CD4-positive, alpha-beta T cell (primary cell): ENCODE results near the gene CLDN11. TPM values are rescaled to one million over a fixed set of nuclear protein-coding genes. Genes with fewer than 3 reads are reported as not detected.

Source experiments
- ATAC-seq: fragments of 200-7000 bp; cut with Tn5 transposase; one replicate; pipeline ENCODE4 v1.10.0; 2022; ENCODE audit warnings: mild to moderate bottlenecking; ENCODE audit not compliant: poor library complexity
- CTCF ChIA-PET: fragments of 350-600 bp; sonication (Branson Sonifier 250); formaldehyde crosslinking; loops from one replicate; lab custom pipeline; 2021; ENCODE audit warnings: antibody characterized with exemption, inconsistent platforms; lab: Charles Lee
- POLR2A ChIA-PET: fragments of 350-600 bp; sonication (Branson Sonifier 250); formaldehyde crosslinking; loops from one replicate; lab custom pipeline; 2021; ENCODE audit warnings: antibody characterized with exemption, inconsistent platforms; lab: Charles Lee
- DNase-seq, 14 experiments: peaks; one replicate each; pipeline ENCODE4 v3.0.0-alpha.2; 2013 to 2020; ENCODE audit warnings: mixed read lengths in 2 of 14
- H3K27ac ChIP-seq, 2 donors: one replicate each; pipeline versions ENCODE4 v1.5.1 to v1.7.0; 2013; ENCODE audit warnings: low read length in 2 of 2, low read depth in 1 of 2, mild to moderate bottlenecking in 1 of 2
- H3K27me3 ChIP-seq, 2 experiments: 1 replicate in 1 of 2; 2 replicates in 1 of 2; pipeline versions ENCODE4 v1.6.1 to v1.7.0; 2013; ENCODE audit warnings: low read length in 2 of 2, control low read depth in 1 of 2, mild to moderate bottlenecking in 1 of 2, moderate library complexity in 1 of 2; ENCODE audit not compliant: insufficient read depth in 2 of 2, control insufficient read depth in 1 of 2
- H3K36me3 ChIP-seq: one replicate; pipeline ENCODE4 v1.6.1; 2013; ENCODE audit warnings: low read length, control low read depth; ENCODE audit not compliant: insufficient read depth
- H3K4me1 ChIP-seq: one replicate; pipeline ENCODE4 v1.6.1; 2013; ENCODE audit warnings: low read length, control low read depth; ENCODE audit not compliant: insufficient read depth
- H3K4me3 ChIP-seq: one replicate; pipeline ENCODE4 v1.5.1; 2013; ENCODE audit warnings: mild to moderate bottlenecking, low read length, moderate library complexity
- H3K9me3 ChIP-seq, 2 experiments: 1 replicate in 1 of 2; 2 replicates in 1 of 2; pipeline versions ENCODE4 v1.6.1 to v1.7.0; 2013; ENCODE audit warnings: low read length in 2 of 2, mild to moderate bottlenecking in 2 of 2, control low read depth in 1 of 2, moderate library complexity in 1 of 2; ENCODE audit not compliant: control insufficient read depth in 1 of 2, insufficient read depth in 1 of 2
- H3K27ac Mint-ChIP-seq: one replicate; pipeline ENCODE4 v1.8.0; 2020; ENCODE audit warnings: mixed read lengths
- H3K27me3 Mint-ChIP-seq: one replicate; pipeline ENCODE4 v1.8.0; 2021; ENCODE audit warnings: mixed read lengths
- H3K36me3 Mint-ChIP-seq: one replicate; pipeline ENCODE4 v1.8.0; 2021; ENCODE audit warnings: low read depth, mixed read lengths
- H3K4me1 Mint-ChIP-seq: one replicate; pipeline ENCODE4 v1.8.0; 2021; ENCODE audit warnings: low read depth, mixed read lengths
- H3K4me3 Mint-ChIP-seq: one replicate; pipeline ENCODE4 v1.8.0; 2020; ENCODE audit warnings: mild to moderate bottlenecking, mixed read lengths
- H3K9me3 Mint-ChIP-seq: one replicate; pipeline ENCODE4 v1.8.0; 2020; ENCODE audit warnings: mixed read lengths
- intact Hi-C, 2 experiments: fragments of 100-400 bp; cut with DNase I in 1 of 2; cut with micrococcal nuclease in 1 of 2; formaldehyde crosslinking; loops; one replicate each; pipeline versions ENCODE4 v1.15.1 to v1.9.0; 2023 to 2025; cut with DNase I, micrococcal nuclease
- total RNA-seq, 174 experiments: library from RNA in 2 of 174; stranded (reverse) in 2 of 174; gene quantifications; one replicate each; pipeline ENCODE4 v1.2.3 and lab custom pipeline; 2021 to 2026
- TF ChIP-seq, protein P1 (sequence below): fragments of 200-600 bp; IDR thresholded peaks from one replicate; pipeline ENCODE4 v1.8.0; 2022; ENCODE audit warnings: antibody characterized with exemption, mild to moderate bottlenecking

CLDN11 gene
- total RNA-seq, 2 experiments from 2014 or later: not detected

DNA sequence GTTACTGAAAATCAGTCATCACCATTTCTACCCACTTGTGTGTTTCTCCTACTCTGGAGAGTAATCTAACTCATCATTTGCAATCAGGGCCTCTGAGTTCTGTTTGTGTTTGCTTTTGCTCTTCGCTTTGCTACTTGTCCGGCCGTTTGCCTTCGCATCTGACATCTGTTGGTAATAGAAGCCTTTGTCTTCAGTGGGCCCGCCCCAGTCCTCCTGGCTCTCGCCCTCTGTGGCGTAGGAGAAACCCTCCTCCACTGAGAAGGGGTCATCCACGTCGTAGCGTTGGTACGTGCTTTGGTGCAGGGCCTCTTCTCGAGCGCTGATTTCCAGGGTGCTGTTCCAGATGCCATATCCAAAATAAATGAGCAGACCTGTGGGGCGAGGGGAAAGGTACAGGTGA lies 48.3 kb downstream of the CLDN11 start:
- TF ChIP-seq, protein P1, sequence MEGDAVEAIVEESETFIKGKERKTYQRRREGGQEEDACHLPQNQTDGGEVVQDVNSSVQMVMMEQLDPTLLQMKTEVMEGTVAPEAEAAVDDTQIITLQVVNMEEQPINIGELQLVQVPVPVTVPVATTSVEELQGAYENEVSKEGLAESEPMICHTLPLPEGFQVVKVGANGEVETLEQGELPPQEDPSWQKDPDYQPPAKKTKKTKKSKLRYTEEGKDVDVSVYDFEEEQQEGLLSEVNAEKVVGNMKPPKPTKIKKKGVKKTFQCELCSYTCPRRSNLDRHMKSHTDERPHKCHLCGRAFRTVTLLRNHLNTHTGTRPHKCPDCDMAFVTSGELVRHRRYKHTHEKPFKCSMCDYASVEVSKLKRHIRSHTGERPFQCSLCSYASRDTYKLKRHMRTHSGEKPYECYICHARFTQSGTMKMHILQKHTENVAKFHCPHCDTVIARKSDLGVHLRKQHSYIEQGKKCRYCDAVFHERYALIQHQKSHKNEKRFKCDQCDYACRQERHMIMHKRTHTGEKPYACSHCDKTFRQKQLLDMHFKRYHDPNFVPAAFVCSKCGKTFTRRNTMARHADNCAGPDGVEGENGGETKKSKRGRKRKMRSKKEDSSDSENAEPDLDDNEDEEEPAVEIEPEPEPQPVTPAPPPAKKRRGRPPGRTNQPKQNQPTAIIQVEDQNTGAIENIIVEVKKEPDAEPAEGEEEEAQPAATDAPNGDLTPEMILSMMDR: no peak
- H3K27me3 ChIP-seq: peaks cover 4 to 6% of the 10 kb centered on the region in 2 experiments
- no peak overlapping the region for H3K4me3 ChIP-seq
- Mint-ChIP-seq H3K9me3 (no peaks in the 10 kb centered on the region), H3K27me3 (peaks cover 52% of the 10 kb centered on the region), H3K4me1 (no peaks in the 10 kb centered on the region), H3K36me3 (no peaks in the 10 kb centered on the region), H3K4me3 (no peak overlapping the region), H3K27ac (no peak overlapping the region)
- DNase-seq (no peak), ATAC-seq (no peak)
- no peak overlapping the region for H3K27ac ChIP-seq
- H3K36me3 ChIP-seq: no peaks in the 10 kb centered on the region
- intact Hi-C loops: no loop called here
- no peaks in the 10 kb centered on the region for H3K4me1 ChIP-seq
- CTCF ChIA-PET: no interaction called here
- POLR2A ChIA-PET: no interaction called here
- no peaks in the 10 kb centered on the region for H3K9me3 ChIP-seq

DNA sequence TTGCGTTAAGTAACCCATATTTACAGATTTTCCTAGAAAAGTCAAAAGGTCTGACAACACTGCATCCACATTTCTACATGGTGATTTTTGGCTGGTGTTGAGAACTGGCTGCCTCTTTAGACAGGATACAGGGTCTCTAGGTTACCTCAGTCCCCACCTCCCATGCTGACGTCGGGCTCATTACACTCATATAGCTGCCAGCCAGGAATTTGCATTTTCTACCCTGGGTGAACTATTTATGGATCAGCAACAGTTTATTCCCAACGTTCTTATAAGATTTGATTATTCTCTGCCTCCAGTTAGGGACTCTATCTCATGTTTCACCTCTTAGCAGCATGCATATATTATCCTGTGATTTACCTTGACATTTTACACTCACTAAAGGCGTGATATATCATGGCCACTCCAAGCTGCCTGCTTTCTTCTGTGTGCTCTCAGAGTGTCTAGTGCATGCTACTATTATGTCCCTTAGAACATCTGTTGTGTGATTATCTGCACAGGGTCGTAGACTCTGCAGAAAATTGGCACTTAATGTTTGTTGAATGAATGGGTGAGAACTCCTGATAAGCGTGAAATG lies 49.0 kb downstream of the CLDN11 start:
- Mint-ChIP-seq H3K9me3 (no peaks in the 10 kb centered on the region), H3K36me3 (no peaks in the 10 kb centered on the region), H3K27me3 (peaks cover 48% of the 10 kb centered on the region), H3K27ac (no peak overlapping the region), H3K4me1 (no peaks in the 10 kb centered on the region), H3K4me3 (no peak overlapping the region)
- no peak for ATAC-seq
- CTCF ChIA-PET: no interaction called here
- no peak overlapping the region for H3K4me3 ChIP-seq
- DNase-seq: no peak
- H3K27me3 ChIP-seq: peaks cover 4 to 6% of the 10 kb centered on the region in 2 experiments
- POLR2A ChIA-PET: no interaction called here
- no peaks in the 10 kb centered on the region for H3K36me3 ChIP-seq
- H3K27ac ChIP-seq: no peak overlapping the region
- no peaks in the 10 kb centered on the region for H3K4me1 ChIP-seq
- intact Hi-C loops: no loop called here
- H3K9me3 ChIP-seq: no peaks in the 10 kb centered on the region
- TF ChIP-seq, protein P1: no peak

DNA sequence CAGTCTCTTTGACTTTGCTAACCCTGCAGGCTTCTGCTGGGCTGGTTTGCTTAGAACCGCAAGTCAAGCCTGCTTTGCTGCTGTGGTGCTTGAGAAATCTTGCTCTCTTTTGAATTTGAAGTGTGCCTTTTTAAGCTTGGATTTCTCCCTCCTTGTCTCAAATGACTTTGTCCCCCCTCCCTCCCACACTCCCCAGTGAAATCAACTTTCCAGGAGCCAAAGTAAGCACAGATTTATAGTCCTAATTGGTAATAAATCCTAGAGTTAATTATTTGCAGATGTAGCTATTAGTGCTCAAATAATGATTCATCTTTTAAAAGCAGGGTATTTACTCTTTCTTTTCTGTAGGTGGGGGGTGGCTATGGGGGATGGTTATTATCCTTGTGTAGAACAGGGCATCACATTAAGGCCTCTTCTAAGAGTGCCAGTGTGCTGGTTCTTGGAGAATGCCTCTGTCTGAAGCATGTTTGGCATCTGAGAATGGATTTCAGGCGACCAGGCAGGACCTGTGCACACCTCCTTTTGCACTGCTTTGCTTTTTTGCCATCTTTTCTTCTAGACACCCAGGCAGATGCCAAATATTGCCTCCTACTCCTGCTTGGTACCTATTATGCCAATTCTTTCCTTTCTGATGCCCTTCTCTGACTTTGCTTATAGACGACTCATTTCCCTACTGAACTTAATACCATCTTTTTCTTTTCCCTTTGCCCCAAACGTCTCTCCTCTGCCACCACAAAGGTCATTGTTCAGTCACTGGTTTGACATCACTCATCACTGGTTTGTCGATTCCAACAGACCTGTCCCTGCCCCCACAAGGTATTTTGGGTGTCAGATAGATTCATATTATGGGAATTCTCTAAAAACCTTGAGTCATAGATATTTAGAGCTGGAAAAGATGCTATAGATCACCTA lies 50.7 kb downstream of the CLDN11 start:
- Histone ChIP-seq H3K4me1 (no peaks in the 10 kb centered on the region), H3K36me3 (no peaks in the 10 kb centered on the region), H3K9me3 (no peaks in the 10 kb centered on the region), H3K27ac (no peak overlapping the region), H3K27me3 (peaks cover 2 to 4% of the 10 kb centered on the region in 2 experiments), H3K4me3 (no peak overlapping the region)
- peaks cover 49% of the 10 kb centered on the region for H3K27me3 Mint-ChIP-seq
- CTCF ChIA-PET: no interaction called here
- TF ChIP-seq, protein P1: no peak
- intact Hi-C loops: no loop called here
- POLR2A ChIA-PET: no interaction called here
- H3K4me3 Mint-ChIP-seq: no peak overlapping the region
- DNase-seq: no peak
- no peaks in the 10 kb centered on the region for H3K9me3 Mint-ChIP-seq
- no peak overlapping the region for H3K27ac Mint-ChIP-seq
- H3K4me1 Mint-ChIP-seq: no peaks in the 10 kb centered on the region
- ATAC-seq: no peak
- H3K36me3 Mint-ChIP-seq: no peaks in the 10 kb centered on the region
